ENCODE data around the gene XG.
"Not testable (repeated sequence)": the region's sequence is repeated elsewhere in the genome, so short reads cannot be mapped to it uniquely, and the experiment has no call there.

Gene XG

DNA sequence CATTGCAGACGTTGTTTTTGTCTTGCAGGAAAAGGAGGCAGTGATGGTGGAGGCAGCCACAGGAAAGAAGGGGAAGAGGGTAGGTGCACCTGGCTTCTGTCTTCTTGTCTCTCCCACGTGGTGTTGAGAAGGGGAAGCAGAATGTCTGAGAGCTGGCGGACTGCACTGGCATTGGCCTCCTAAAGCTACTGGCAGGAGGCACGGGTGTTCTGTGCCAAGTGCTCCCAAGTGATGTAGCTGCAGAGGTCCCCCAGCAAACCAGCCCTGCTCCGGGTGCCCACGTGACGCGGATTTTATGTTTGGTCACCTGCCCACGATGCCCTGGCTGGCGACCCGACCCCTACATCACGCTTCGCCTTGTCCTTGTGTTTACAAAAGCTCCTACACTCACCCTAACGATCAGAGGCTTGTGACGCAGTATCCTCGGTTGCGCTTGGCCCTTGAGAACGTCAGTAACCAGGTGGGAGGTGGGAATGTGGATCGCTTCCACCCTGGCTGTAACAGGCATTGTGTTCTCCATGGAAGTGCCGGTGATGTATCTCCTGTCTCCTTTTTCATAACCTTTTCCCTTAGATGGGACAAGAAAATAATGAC lies 28.5 kb upstream of the XG start:
- no peaks in the 10 kb centered on the region; the same call in 1 of the 2 replicates for H3K9me2 ChIP-seq (replicated peaks; ENCODE audit: control insufficient read depth, low read length)
- no peak overlapping the region for H3K27ac ChIP-seq (ENCODE audit: low read depth, low read length)
- no peaks in the 10 kb centered on the region for H3F3A ChIP-seq (ENCODE audit: control insufficient read depth, insufficient read depth)
- no peaks in the 10 kb centered on the region for H3K4me1 ChIP-seq (ENCODE audit: control insufficient read depth, low read length)
- H3K36me3 ChIP-seq (ENCODE audit: control insufficient read depth, low read length): peaks cover 60% of the 10 kb centered on the region
- no peak overlapping the region for H3K4me3 ChIP-seq (ENCODE audit: low read length)
- H3K79me2 ChIP-seq (ENCODE audit: control insufficient read depth, low read length): no peaks in the 10 kb centered on the region
- no peak overlapping the region for H3K4me2 ChIP-seq (ENCODE audit: low read length)
- TF ChIP-seq CTCF (IDR thresholded peaks at IDR 0.05; ENCODE audit: low read depth, low read length, poor library complexity, severe bottlenecking): no peak
- TF ChIP-seq EZH2phosphoT487 (IDR thresholded peaks at IDR 0.05; ENCODE audit: borderline replicate concordance, low read length): no peak
- no peaks in the 10 kb centered on the region for H3K9me3 ChIP-seq (ENCODE audit: control insufficient read depth, insufficient read depth, low read length)
- H3K27me3 ChIP-seq (ENCODE audit: control insufficient read depth, low read length): no peaks in the 10 kb centered on the region
- H4K20me1 ChIP-seq (ENCODE audit: control insufficient read depth, insufficient read depth, low read depth, low read length): no peaks in the 10 kb centered on the region

GRCh38 chrX:2727264-2727663 lies 24.6 kb upstream of the XG start:
- not testable (repeated sequence) for H3K9me3 ChIP-seq (ENCODE audit: control insufficient read depth, insufficient read depth, low read length); H3K4me1 ChIP-seq (ENCODE audit: control insufficient read depth, low read length); H3K27me3 ChIP-seq (ENCODE audit: control insufficient read depth, low read length); H3K79me2 ChIP-seq (ENCODE audit: control insufficient read depth, low read length); H3K27ac ChIP-seq (ENCODE audit: low read depth, low read length); H4K20me1 ChIP-seq (ENCODE audit: control insufficient read depth, insufficient read depth, low read depth, low read length); H3F3A ChIP-seq (ENCODE audit: control insufficient read depth, insufficient read depth); H3K4me2 ChIP-seq (ENCODE audit: low read length); H3K9me2 ChIP-seq (replicated peaks; ENCODE audit: control insufficient read depth, low read length); H3K4me3 ChIP-seq (ENCODE audit: low read length)
- peaks cover 40% of the 10 kb centered on the region for H3K36me3 ChIP-seq (ENCODE audit: control insufficient read depth, low read length)

DNA sequence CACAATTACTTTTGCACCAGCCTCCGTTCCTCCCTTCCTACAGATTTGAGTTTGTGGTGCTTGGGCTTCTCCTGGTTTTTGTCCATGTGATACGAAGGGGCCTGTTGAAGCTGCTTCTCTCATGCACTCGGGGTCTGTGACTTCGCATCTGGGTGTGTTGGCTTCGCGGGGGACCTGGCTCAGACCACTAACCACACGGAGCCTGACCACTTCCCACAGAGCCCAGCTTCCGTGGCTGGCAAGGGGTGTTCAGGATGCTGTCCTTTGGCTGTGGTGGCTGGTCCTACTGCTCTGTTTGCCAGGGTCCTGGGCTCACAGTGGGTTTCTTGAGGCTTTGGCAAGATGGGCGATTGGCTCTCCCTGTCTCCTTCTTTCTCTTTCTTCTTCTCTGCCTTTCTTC lies 19.8 kb upstream of the XG start:
- no peak for TF ChIP-seq CTCF (IDR thresholded peaks at IDR 0.05; ENCODE audit: low read depth, low read length, poor library complexity, severe bottlenecking)
- no peak for TF ChIP-seq EZH2phosphoT487 (IDR thresholded peaks at IDR 0.05; ENCODE audit: borderline replicate concordance, low read length)
- no peaks in the 10 kb centered on the region for H4K20me1 ChIP-seq (ENCODE audit: control insufficient read depth, insufficient read depth, low read depth, low read length)
- H3K4me3 ChIP-seq (ENCODE audit: low read length): no peak overlapping the region
- no peak overlapping the region for H3K27ac ChIP-seq (ENCODE audit: low read depth, low read length)
- no peak overlapping the region for H3K4me2 ChIP-seq (ENCODE audit: low read length)
- no peaks in the 10 kb centered on the region for H3K79me2 ChIP-seq (ENCODE audit: control insufficient read depth, low read length)
- no peaks in the 10 kb centered on the region for H3K27me3 ChIP-seq (ENCODE audit: control insufficient read depth, low read length)
- H3K36me3 ChIP-seq (ENCODE audit: control insufficient read depth, low read length): peaks cover 28% of the 10 kb centered on the region
- no peaks in the 10 kb centered on the region for H3K9me2 ChIP-seq (replicated peaks; ENCODE audit: control insufficient read depth, low read length)
- H3K4me1 ChIP-seq (ENCODE audit: control insufficient read depth, low read length): no peaks in the 10 kb centered on the region
- H3K9me3 ChIP-seq (ENCODE audit: control insufficient read depth, insufficient read depth, low read length): peaks cover 4% of the 10 kb centered on the region; the same call in 1 of the 2 replicates
- no peaks in the 10 kb centered on the region for H3F3A ChIP-seq (ENCODE audit: control insufficient read depth, insufficient read depth)

DNA sequence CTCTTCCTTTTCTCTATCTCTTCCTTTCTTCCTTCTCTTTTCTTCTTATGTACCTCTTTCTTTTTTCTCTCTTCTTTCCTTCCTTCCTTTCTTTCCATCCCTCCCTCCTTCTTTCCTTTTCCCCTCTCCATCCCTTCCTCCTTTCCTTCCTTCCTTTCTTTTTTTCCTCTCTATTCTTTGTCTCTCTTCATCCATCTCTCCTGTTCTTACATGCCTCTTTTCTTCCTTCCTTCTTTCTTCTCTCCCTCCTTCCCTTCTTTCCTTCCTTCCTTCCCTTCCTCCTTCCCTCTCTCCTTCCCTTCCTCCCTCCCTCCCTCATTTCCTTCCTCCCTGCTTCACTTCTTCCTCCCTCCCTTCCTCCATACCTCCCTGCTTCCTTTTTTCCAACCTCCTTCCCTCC lies 19.2 kb upstream of the XG start:
- Histone ChIP-seq H3K4me2 (ENCODE audit: low read length) (no peak overlapping the region), H4K20me1 (ENCODE audit: control insufficient read depth, insufficient read depth, low read depth, low read length) (no peaks in the 10 kb centered on the region), H3K9me3 (ENCODE audit: control insufficient read depth, insufficient read depth, low read length) (peaks cover 4% of the 10 kb centered on the region; the same call in 1 of the 2 replicates), H3K9me2 (replicated peaks; ENCODE audit: control insufficient read depth, low read length) (no peaks in the 10 kb centered on the region), H3K36me3 (ENCODE audit: control insufficient read depth, low read length) (peaks cover 27% of the 10 kb centered on the region), H3K4me3 (ENCODE audit: low read length) (no peak overlapping the region), H3K27ac (ENCODE audit: low read depth, low read length) (no peak overlapping the region), H3K4me1 (ENCODE audit: control insufficient read depth, low read length) (no peaks in the 10 kb centered on the region), H3K27me3 (ENCODE audit: control insufficient read depth, low read length) (no peaks in the 10 kb centered on the region), H3K79me2 (ENCODE audit: control insufficient read depth, low read length) (no peaks in the 10 kb centered on the region), H3F3A (ENCODE audit: control insufficient read depth, insufficient read depth) (no peaks in the 10 kb centered on the region)
- TF ChIP-seq EZH2phosphoT487 (IDR thresholded peaks at IDR 0.05; ENCODE audit: borderline replicate concordance, low read length): no peak
- no peak for TF ChIP-seq CTCF (IDR thresholded peaks at IDR 0.05; ENCODE audit: low read depth, low read length, poor library complexity, severe bottlenecking)

Data from DOHH2 (cell line).